G401 (cell line): Measurements from ENCODE around the gene PRPF6. TPM values are rescaled to one million over a fixed set of nuclear protein-coding genes. Genes with fewer than 3 reads are reported as not detected.
"Not testable (repeated sequence)": the region's sequence is repeated elsewhere in the genome, so short reads cannot be mapped to it uniquely, and the experiment has no call there.

ENCODE experiments used
- DNase-seq: peaks from one replicate; pipeline ENCODE4 v3.0.0-alpha.2; 2015; ENCODE audit warnings: low spot score
- in situ Hi-C: cut with HindIII; loops from 2 replicates; pipeline ENCODE4 v1.10.0; 2016; ENCODE audit warnings: low sequenced_read_pairs, mixed read lengths
- total RNA-seq: library from RNA; depleted of rRNA; stranded (reverse); fragments of >200 nt; shearing (Covaris generic); gene quantifications from 2 replicates; pipeline ENCODE4 v1.2.3, GENCODE V29; 2014

PRPF6 gene
- total RNA-seq, 1 experiment from 2014 or later = 111 TPM

- peak; percentile 49 for DNase-seq
- in situ Hi-C loops = no loop called here
Observed at GRCh38 chr20:63969838-63970713, 10.9 kb upstream of the PRPF6 start, which contains the start of gene ZNF512B. ZNF512B (minus strand) TSS chr20:63969930; CDS start chr20:63967950, 1,980 bp downstream.

- in situ Hi-C loops = no loop called here
- no peak for DNase-seq
Observed at GRCh38 chr20:63970714-63971431, 10.1 kb upstream of the PRPF6 start.

GRCh38 chr20:63971960-63972311, 9.0 kb upstream of the PRPF6 start:
- in situ Hi-C loops, DNase-seq: not testable (repeated sequence)

- in situ Hi-C loops = no loop called here
- no peak for DNase-seq
Observed at GRCh38 chr20:63972312-63973159, 8.4 kb upstream of the PRPF6 start.

GRCh38 chr20:63973160-63973479, 7.8 kb upstream of the PRPF6 start:
- in situ Hi-C loops = no loop called here
- no peak for DNase-seq

- DNase-seq = peak; percentile 85
- in situ Hi-C loops = no loop called here
Observed at GRCh38 chr20:63973636-63974401, 7.1 kb upstream of the PRPF6 start.

GRCh38 chr20:63974402-63975200, 6.3 kb upstream of the PRPF6 start:
- peak; percentile 98 for DNase-seq
- in situ Hi-C loops = no loop called here

GRCh38 chr20:63976511-63976910, 4.4 kb upstream of the PRPF6 start:
- in situ Hi-C loops, DNase-seq: not testable (repeated sequence)

GRCh38 chr20:63976980-63977738, 3.8 kb upstream of the PRPF6 start:
- in situ Hi-C loops = no loop called here
- DNase-seq = no peak

GRCh38 chr20:63977739-63978276, 3.1 kb upstream of the PRPF6 start:
- no peak for DNase-seq
- in situ Hi-C loops = no loop called here

GRCh38 chr20:63978319-63979228, 2.4 kb upstream of the PRPF6 start:
- peak; percentile 65 for DNase-seq

GRCh38 chr20:63979229-63979556, 1.7 kb upstream of the PRPF6 start:
- no peak for DNase-seq
- in situ Hi-C loops = no loop called here

More at GRCh38 chr20:63978319-63979228, 2.4 kb upstream of the PRPF6 start:
- in situ Hi-C loops = no loop called here

GRCh38 chr20:63979557-63980316, 1.2 kb upstream of the PRPF6 start, which contains the start of gene SAMD10:
SAMD10 (minus strand) TSS chr20:63979642; CDS start chr20:63979467, 175 bp downstream.
- in situ Hi-C loops = no loop called here
- DNase-seq = peak; percentile 58

GRCh38 chr20:63980317-63980805, 571 bp upstream of the PRPF6 start:
- no peak for DNase-seq
- in situ Hi-C loops = no loop called here

GRCh38 chr20:63982937-63983336, 2.0 kb downstream of the PRPF6 start:
- no peak for DNase-seq
- in situ Hi-C loops = no loop called here
